Measurements from ENCODE around the gene CSH2.

CSH2 gene

GRCh38 chr17:63833741-63834373, 39.6 kb downstream of the CSH2 start:
- DNase-seq (ENCODE audit: low spot score) = no peak

- DNase-seq (ENCODE audit: low spot score) = no peak
Observed at GRCh38 chr17:63833026-63833740, 40.3 kb downstream of the CSH2 start.

GRCh38 chr17:63832455-63832854, 41.0 kb downstream of the CSH2 start:
- DNase-seq (ENCODE audit: low spot score) = no peak

GRCh38 chr17:63832014-63832413, 41.5 kb downstream of the CSH2 start:
- no peak for DNase-seq (ENCODE audit: low spot score)

GRCh38 chr17:63831505-63831904, 42.0 kb downstream of the CSH2 start:
- no peak for DNase-seq (ENCODE audit: low spot score)

- DNase-seq (ENCODE audit: low spot score) = no peak
Observed at GRCh38 chr17:63830904-63831491, 42.5 kb downstream of the CSH2 start.

GRCh38 chr17:63830278-63830677, 43.2 kb downstream of the CSH2 start:
- no peak for DNase-seq (ENCODE audit: low spot score)

- DNase-seq (ENCODE audit: low spot score) = no peak
Observed at GRCh38 chr17:63828936-63829335, 44.5 kb downstream of the CSH2 start.

- DNase-seq (ENCODE audit: low spot score) = no peak
Observed at GRCh38 chr17:63827801-63828221, 45.7 kb downstream of the CSH2 start.

- peak; percentile 98 for DNase-seq (ENCODE audit: low spot score)
Observed at GRCh38 chr17:63827002-63827800, 46.3 kb downstream of the CSH2 start, which contains the start of the genes FTSJ3 and PSMC5. Gene FTSJ3 (minus strand): TSS chr17:63827663. CDS start chr17:63826902, 761 bp downstream. Gene PSMC5 (plus strand): TSS chr17:63827431. CDS start chr17:63827491, 60 bp downstream.

GRCh38 chr17:63826468-63827001, 46.9 kb downstream of the CSH2 start:
- no peak for DNase-seq (ENCODE audit: low spot score)

GRCh38 chr17:63824362-63824761, 49.1 kb downstream of the CSH2 start:
- DNase-seq (ENCODE audit: low spot score) = no peak

- no peak for DNase-seq (ENCODE audit: low spot score)
Observed at GRCh38 chr17:63823659-63824331, 49.7 kb downstream of the CSH2 start.

- no peak for DNase-seq (ENCODE audit: low spot score)
Observed at GRCh38 chr17:63822537-63822936, 50.9 kb downstream of the CSH2 start.
